Stimulated activated CD4-positive, alpha-beta T cell treated with anti-CD3 and anti-CD28 coated beads, TNF-alpha, amount 100 ng/mL, for 4 hours (primary cell): Measurements from ENCODE around the gene ITGB1.

Experiments used
- DNase-seq, 3 experiments: peaks; one replicate each; pipeline ENCODE4 v3.0.0-alpha.2; 2020; ENCODE audit warnings: low read depth in 3 of 3

The ITGB1 gene

GRCh38 chr10:32955790-32956189 lies 2.2 kb downstream of the ITGB1 start:
- DNase-seq = no peak

GRCh38 chr10:32955299-32955772 lies 2.7 kb downstream of the ITGB1 start:
- no peak for DNase-seq

- no peak for DNase-seq
Observed at GRCh38 chr10:32954545-32955298, 3.3 kb downstream of the ITGB1 start.

- DNase-seq = no peak
Observed at GRCh38 chr10:32954080-32954479, 4.0 kb downstream of the ITGB1 start.

GRCh38 chr10:32953277-32953927 lies 4.6 kb downstream of the ITGB1 start:
- DNase-seq = no peak

GRCh38 chr10:32952541-32953276 lies 5.3 kb downstream of the ITGB1 start:
- DNase-seq = no peak

GRCh38 chr10:32952094-32952493 lies 5.9 kb downstream of the ITGB1 start:
- no peak for DNase-seq

- DNase-seq = no peak
Observed at GRCh38 chr10:32951111-32951510, 6.9 kb downstream of the ITGB1 start.

GRCh38 chr10:32950591-32951108 lies 7.4 kb downstream of the ITGB1 start:
- no peak for DNase-seq

GRCh38 chr10:32949221-32949678 lies 8.8 kb downstream of the ITGB1 start:
- DNase-seq = no peak

GRCh38 chr10:32948451-32948850 lies 9.6 kb downstream of the ITGB1 start:
- DNase-seq = no peak

- no peak for DNase-seq
Observed at GRCh38 chr10:32947586-32947985, 10.4 kb downstream of the ITGB1 start.

- DNase-seq = no peak
Observed at GRCh38 chr10:32946108-32946507, 11.9 kb downstream of the ITGB1 start.

GRCh38 chr10:32943854-32944661 lies 14.0 kb downstream of the ITGB1 start:
- no peak for DNase-seq

- DNase-seq = no peak
Observed at GRCh38 chr10:32943395-32943794, 14.6 kb downstream of the ITGB1 start.

GRCh38 chr10:32942081-32942480 lies 15.9 kb downstream of the ITGB1 start:
- no peak for DNase-seq

GRCh38 chr10:32941357-32941756 lies 16.7 kb downstream of the ITGB1 start:
- no peak for DNase-seq

- DNase-seq = no peak
Observed at GRCh38 chr10:32940321-32941301, 17.4 kb downstream of the ITGB1 start.

- DNase-seq = no peak
Observed at GRCh38 chr10:32939296-32940111, 18.5 kb downstream of the ITGB1 start.
